ENCODE data around the gene FAM107B.
"Not testable (repeated sequence)": the region's sequence is repeated elsewhere in the genome, so short reads cannot be mapped to it uniquely, and the experiment has no call there.

The FAM107B gene

GRCh38 chr10:14736043-14736442, 38.7 kb downstream of the FAM107B start:
- DNase-seq (ENCODE audit: low read depth), result no peak

GRCh38 chr10:14731875-14732512, 42.7 kb downstream of the FAM107B start:
- no peak for DNase-seq (ENCODE audit: low read depth)

GRCh38 chr10:14728346-14728745, 46.4 kb downstream of the FAM107B start:
- DNase-seq (ENCODE audit: low read depth), result no peak

- no peak for DNase-seq (ENCODE audit: low read depth)
Observed at GRCh38 chr10:14727924-14728323, 46.8 kb downstream of the FAM107B start.

GRCh38 chr10:14727465-14727864, 47.2 kb downstream of the FAM107B start:
- no peak for DNase-seq (ENCODE audit: low read depth)

- no peak for DNase-seq (ENCODE audit: low read depth)
Observed at GRCh38 chr10:14724931-14725330, 49.8 kb downstream of the FAM107B start.

GRCh38 chr10:14723052-14723689, 51.5 kb downstream of the FAM107B start:
- no peak for DNase-seq (ENCODE audit: low read depth)

- no peak for DNase-seq (ENCODE audit: low read depth)
Observed at GRCh38 chr10:14717552-14717951, 57.1 kb downstream of the FAM107B start.

GRCh38 chr10:14712991-14713424, 61.7 kb downstream of the FAM107B start:
- DNase-seq (ENCODE audit: low read depth), result peak; percentile 38

- not testable (repeated sequence) for DNase-seq (ENCODE audit: low read depth)
Observed at GRCh38 chr10:14709344-14709743, 65.4 kb downstream of the FAM107B start.

GRCh38 chr10:14707481-14707880, 67.2 kb downstream of the FAM107B start:
- no peak for DNase-seq (ENCODE audit: low read depth)

GRCh38 chr10:14705548-14706230, 69.0 kb downstream of the FAM107B start:
- DNase-seq (ENCODE audit: low read depth), result no peak

- DNase-seq (ENCODE audit: low read depth), result no peak
Observed at GRCh38 chr10:14703631-14704001, 71.1 kb downstream of the FAM107B start.

GRCh38 chr10:14701466-14701865, 73.2 kb downstream of the FAM107B start:
- no peak for DNase-seq (ENCODE audit: low read depth)

- DNase-seq (ENCODE audit: low read depth), result no peak
Observed at GRCh38 chr10:14700546-14700945, 74.2 kb downstream of the FAM107B start.

- no peak for DNase-seq (ENCODE audit: low read depth)
Observed at GRCh38 chr10:14699482-14699881, 75.2 kb downstream of the FAM107B start.

- DNase-seq (ENCODE audit: low read depth), result no peak
Observed at GRCh38 chr10:14698829-14699170, 75.9 kb downstream of the FAM107B start.

- peak; percentile 55 for DNase-seq (ENCODE audit: low read depth)
Observed at GRCh38 chr10:14698111-14698828, 76.4 kb downstream of the FAM107B start.

- DNase-seq (ENCODE audit: low read depth), result no peak
Observed at GRCh38 chr10:14697281-14697680, 77.4 kb downstream of the FAM107B start.

- DNase-seq (ENCODE audit: low read depth), result no peak
Observed at GRCh38 chr10:14696821-14697220, 77.9 kb downstream of the FAM107B start.

- DNase-seq (ENCODE audit: low read depth), result no peak
Observed at GRCh38 chr10:14695847-14696480, 78.7 kb downstream of the FAM107B start.

GRCh38 chr10:14693891-14694290, 80.8 kb downstream of the FAM107B start:
- no peak for DNase-seq (ENCODE audit: low read depth)
